T1000 (cell line): ENCODE measurements around the gene TBC1D1.

Source experiments
- DNase-seq: peaks from one replicate; lab custom pipeline; 2025; ENCODE audit warnings: mixed read lengths; lab: John Stamatoyannopoulos, UW

The TBC1D1 gene

DNA sequence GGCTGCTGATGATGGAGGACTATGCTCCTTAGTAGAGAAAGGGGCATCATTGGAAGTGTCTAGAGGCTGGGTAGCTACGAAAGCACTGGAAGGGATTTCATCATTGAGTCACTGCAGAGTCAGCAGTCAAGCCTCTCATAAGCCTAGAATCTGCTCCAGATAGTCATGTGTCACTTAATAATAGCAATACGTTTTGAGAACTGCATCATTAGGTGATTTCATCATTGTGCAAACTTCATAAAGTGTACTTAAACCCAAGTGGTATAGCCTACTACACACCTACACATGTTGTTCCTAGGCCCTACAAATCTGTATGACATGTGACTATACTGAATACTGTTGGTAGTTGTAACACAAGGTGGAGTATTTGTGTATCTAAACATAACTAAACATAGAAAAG, 234.9 kb downstream of the TBC1D1 start:
- DNase-seq = no peak

DNA sequence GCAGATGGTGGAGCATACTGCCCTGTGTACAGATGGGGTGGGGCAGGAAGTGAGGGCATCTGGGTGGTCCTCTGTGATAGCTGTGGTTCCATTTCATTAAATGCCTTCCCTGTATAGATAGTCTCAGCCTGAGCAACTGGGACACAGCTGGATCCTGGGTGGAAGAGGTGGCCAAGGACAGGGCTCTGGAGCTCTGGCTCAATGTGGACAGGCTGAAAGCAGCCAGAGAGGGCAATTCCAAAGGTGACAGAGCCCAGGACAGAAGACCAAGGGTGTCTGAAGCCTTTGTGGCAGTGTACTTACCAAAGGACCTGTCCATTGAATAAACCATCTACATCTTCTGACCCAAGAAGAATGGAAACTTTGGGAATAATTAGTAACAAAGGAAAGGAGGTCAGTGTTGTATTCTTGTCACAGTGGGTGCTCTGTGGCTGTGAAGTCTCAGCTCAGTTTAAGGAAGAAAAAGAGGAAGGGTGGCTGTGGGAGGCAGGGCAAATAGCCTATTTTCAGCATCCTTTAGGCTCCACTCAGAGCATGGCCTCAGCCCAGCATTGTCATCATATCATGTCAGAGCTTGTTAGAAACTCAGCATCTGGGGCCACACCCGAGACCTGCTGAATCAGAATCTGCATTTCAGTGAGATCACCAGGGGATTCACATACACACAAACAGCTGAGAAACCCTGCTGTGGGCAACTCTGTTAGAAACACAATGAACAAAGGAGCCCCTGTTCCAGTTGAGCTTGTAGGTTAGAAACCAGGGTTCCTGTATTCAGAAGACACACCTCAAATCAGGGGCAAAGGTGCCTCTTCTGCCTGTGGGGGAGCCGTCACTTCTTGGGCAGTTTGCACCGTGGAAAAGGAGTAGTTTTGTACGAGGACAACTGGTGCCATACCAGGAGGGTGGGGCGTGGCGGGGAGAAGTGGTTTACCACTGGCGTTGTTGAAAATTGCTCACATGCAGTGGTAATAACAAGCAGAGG, 237.9 kb downstream of the TBC1D1 start:
- DNase-seq = no peak

DNA sequence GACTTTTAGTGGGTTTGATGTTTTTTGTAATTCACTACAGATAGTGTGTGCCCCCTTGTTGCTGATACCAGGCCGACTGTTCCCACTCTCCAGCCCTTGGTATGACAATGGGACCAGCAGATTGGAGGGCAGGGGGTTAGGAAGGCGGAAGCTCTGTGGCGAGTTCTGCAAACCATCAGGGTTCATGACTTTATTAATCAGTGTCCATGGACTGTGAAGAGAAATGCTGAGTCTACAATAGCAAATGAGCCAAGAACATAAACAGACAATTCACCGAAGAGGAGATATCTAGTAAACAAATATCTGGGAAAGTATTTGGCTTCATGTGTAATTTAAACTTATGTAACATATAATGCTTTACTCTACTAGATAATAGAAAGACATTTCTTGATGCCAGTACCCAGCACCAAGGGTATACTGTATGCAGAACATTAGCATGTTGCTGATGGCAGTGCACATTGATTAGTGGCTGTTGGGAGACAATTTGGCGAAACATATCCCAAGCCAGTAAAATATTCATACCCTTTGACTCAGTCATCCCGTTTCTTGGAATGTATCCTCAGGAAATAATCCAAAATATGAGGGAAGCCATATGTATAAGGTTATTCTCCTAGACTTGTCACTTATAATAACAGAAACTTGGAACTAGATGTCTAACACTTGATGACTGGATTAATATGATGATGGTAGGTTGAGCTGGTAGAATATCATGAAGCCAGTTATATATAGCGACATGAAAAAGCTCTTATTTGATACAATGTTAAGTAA, 238.8 kb downstream of the TBC1D1 start:
- no peak for DNase-seq

DNA sequence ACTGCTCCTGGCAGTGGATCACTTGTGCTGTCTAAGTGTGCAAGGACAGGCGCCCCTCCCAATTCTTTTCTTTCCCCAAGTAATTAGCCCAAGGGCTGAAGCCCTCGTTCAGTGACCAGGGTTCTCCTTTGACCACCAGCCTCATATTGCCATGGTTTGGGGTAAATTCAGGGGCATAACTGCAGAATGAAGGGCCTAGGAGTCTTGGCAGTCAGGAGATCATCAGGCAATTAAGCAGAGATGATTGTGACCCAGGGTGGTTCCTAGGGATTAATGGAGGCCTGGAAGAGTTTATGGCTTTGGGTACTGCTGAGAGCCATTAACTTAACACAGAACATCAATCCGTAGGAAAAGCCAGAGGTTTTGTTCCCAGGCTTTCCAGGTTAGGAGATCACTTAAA, 240.0 kb downstream of the TBC1D1 start:
- no peak for DNase-seq

DNA sequence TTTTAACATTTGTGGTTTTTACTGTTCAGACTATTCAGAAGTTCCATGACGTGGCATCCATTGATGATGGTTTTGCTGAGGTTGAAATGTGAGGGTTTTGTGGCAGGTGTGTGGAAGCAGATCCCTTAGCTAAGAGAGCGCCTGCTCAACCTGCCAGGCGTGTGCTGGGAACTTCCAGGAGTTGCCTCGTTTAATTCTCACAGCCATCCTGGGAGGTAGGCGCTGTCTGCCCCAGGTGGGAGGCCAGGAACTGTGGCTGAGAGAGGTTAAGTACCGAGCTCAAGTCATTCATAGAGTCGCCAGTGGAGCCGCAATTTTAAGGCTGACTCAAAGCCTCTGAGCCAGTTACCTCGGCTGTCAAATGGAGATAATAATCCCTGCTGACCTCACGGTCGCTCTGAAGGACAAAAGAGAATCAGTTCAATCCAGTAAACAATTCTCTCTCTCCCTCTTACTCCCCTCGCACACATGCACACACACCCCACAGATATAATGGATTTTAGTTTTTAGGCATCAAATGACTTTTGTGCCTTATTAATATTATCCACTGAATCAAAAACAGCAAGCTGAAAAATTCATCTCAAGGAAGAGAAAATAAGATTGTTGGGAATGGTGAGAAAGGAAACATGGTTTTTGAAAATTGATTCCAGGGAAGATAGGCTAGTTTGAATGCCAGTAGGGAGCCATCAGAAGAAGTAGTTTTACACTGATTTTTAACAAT, 240.6 kb downstream of the TBC1D1 start:
- DNase-seq = no peak

DNA sequence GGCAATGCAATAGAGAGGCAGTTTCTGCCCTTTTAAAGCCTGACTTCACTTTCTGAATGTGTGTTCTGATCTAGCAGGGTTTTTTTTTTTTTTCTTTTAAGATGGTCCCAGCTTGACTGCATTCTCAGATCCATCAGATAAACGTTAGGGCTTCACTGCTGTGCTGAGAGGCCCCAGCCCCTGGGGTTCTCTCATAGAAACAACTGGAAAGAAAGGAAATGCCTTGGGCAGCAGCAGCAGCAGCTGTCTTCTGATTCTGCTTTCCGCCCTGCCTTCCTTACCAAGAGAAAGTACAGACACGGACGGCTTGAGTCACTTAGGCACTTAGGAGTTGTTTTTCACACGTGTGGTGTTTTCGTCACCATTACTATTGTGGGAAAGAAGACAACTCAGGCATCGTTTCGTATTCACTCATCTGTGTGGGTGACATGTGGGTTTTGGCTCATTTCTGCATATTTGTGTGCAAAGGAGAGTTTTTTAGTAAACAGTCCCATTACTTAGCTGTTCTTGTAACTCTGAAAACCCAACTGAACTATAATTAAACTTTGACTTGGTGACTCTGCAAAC, 241.3 kb downstream of the TBC1D1 start:
- no peak for DNase-seq

DNA sequence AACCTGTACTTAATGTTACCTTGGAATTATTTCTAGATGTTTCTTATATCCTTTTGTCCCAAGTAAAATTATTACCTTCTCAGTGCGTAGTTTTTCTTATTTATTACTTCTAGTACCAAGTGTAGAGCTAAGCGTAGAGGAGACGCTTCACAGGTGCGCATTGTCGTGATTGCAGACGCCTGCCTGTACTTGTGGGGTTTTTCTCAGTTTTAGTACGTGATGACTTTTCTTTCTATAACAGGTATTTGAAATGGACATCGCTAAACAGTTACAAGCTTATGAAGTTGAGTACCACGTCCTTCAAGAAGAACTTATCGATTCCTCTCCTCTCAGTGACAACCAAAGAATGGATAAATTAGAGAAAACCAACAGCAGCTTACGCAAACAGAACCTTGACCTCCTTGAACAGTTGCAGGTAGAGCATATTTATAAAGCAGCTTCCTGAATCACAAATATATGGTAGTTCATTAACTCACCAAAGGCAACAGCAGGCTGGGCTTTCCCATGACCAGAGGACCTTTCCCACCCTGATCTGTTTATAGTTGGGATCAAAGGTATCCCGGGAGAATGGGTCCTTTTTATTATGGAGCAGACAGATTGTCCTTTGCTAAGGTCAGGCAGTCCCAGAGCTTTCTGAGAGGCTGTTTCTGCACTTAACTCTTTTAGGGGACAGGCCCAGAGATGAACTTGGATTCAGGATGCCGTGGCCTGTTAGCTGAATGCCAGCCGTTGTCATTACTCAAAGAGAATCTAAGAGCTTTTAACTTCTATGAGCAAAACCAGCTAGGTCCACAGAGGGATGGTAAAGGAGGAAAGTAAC, 242.2 kb downstream of the TBC1D1 start:
- DNase-seq = no peak

DNA sequence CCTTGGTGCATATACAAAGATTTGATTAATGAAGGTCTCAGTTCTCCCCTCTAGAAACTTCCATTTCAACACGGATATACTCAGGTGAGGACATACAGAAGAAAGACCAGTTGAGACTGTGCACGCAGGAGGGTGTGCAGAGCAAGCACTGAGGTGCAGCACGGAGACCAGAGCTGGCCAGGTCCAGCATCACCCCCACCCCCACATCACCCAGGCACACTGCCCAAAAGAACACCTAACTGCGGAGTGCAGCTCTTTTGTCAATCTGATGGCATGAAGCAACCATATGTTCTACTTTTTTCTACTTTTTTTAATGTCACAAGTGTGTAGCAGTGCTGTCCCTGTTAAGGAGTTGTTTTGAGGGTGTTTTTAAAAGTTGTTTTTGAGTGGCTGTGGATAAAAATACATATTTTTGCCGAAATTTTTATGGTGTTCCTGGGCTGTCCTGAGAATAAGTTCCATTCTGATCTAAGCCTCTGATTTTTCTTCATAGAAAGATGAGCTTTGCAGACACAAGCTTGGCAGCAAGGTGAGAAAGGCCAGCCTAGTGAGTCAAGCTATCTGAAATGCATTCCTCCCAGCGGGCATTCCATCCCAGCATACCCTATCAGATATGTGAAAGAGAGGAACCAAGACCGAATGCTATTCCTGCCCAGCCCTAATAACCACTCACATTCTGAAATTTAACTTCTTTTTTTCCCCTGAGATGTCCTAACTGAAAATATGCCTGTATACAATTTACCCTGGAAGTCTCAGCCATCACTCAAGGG, 243.0 kb downstream of the TBC1D1 start:
- no peak for DNase-seq

DNA sequence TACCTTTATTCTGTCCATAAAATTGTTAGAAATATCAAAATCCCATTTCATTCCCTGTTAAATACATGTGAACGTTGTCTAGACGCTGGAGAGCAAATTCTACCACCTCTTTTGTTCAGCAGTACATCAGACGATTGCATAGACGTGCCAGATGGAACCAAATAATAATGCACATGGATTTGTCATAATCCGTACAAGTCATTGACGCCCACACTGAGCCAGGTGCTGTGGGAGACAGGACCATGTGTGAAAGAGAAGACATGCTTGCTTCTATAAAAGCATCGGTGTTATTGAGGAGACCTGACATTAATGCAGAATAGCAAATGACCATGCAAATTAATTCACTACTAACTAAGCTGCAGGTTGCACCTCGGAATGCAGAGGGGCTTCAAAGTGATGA, 244.3 kb downstream of the TBC1D1 start:
- DNase-seq = no peak

DNA sequence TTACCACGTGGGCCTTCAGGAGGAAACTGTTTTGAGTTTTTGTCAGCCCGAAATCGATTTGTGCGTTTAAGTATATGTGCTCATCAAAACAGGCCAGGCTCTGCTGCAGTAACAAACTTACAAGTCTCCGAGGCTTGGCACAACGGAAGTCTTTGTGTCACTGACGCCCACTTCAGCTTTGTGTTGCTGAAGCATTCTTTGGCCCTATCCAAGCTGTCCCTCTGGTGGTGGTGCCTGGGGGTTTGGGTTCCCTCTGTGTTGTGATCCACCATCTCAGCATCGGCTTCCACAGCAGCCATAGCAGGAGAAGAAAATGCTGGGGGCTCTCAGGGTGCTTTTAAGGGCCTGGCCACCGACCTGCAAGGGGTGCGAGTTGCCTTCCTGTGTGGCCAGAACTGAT, 245.7 kb downstream of the TBC1D1 start:
- no peak for DNase-seq

DNA sequence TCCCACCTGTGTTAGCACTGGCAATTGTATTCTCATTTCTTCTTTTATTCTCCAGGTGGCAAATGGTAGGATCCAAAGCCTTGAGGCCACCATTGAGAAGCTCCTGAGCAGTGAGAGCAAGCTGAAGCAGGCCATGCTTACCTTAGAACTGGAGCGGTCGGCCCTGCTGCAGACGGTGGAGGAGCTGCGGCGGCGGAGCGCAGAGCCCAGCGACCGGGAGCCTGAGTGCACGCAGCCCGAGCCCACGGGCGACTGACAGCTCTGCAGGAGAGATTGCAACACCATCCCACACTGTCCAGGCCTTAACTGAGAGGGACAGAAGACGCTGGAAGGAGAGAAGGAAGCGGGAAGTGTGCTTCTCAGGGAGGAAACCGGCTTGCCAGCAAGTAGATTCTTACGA, 246.2 kb downstream of the TBC1D1 start:
- no peak for DNase-seq

DNA sequence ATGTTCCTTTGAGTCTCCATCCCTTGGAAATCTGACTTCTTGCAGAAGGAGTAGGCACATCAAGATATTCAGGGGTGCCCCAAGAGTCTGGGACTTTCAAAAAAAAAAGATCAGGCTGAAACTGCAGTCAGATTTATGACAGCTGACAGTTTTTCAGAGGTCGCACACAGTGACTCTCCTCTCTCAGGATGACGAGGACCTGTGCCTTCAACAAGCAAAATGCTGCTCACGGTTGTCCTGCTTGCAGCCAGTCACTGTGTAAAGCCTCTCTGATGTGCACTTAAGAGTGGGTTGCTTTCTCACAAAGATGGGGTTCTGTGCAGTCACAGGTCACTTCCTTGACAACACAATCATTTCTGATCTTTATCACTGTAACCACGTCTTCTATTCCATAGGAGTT, 247.5 kb downstream of the TBC1D1 start:
- DNase-seq = no peak

DNA sequence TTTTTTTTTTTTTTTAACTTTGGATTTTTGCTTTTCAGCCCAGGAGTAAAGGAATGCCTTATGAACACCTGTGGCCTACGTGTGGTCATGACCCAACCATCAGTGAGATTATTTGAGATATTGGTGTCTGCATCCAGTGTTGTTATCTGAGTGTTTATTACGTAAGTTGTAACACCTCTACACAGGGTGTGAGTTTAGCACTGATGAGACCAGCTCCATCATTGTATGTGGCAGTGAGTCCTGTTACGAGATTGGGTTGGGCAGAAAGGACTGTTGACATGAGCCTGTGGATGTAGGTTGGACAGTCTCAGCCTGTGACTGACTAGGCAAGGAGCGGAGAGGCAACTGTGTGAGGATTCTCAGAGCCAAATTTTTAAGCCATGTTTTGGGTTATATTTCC, 248.3 kb downstream of the TBC1D1 start:
- DNase-seq = no peak

DNA sequence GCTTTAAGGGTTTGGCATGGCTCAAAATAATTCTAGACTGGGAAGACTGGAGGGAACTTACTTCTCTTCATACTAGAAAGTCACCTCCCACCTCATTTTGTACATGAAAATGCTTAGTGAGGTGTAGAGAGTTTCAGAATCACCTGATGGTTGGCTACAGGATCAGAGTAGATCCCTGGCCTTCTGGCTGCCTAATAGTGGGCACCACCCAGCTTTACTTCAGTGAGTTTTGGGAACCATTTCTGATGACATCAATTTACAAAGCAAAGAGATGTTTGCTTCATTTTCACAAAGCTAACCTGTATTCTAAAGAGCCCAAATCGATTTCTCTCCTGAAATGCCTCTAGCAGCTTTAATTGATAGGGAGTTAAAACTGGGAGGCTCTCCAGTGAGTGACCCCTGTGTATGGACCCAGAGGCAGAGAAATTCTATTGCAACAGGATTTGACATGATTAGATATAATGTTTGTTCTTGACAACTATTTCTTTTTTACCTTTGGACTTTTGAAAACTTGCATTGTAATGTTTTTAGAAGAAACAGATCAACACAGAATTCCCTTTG, 249.8 kb downstream of the TBC1D1 start:
- DNase-seq = no peak

DNA sequence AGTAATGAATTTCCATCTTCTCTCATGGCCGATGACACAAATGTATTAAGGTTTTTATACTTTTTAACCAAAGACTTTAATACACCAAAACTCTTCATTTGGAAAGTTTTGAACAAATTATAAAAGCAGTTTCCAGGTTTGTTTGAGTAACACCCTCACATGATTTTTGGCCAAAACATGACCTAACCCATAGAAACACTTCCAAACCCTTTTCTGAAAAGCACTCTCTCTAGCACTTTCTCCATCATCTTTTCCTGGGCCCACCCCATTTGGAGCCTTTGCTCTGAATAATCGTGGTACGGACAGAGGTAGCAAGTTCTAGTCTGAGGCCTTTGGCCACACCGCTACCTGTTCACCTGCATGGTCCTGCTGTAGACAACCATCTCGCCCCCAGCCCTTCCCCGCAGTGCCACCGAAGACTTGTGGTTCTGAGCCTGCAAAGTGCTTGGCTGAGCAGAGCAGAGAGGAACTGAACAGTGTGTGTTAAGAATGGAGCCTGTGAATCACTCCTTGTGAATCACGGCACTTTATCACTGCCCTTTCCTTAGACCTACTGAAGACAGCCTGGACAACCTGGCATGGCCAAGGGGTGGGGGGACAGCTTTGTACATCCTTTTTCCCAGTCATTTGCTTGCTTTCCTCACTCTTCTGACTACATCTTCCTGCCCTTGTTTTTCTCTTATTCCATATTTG, 251.1 kb downstream of the TBC1D1 start:
- DNase-seq = no peak

DNA sequence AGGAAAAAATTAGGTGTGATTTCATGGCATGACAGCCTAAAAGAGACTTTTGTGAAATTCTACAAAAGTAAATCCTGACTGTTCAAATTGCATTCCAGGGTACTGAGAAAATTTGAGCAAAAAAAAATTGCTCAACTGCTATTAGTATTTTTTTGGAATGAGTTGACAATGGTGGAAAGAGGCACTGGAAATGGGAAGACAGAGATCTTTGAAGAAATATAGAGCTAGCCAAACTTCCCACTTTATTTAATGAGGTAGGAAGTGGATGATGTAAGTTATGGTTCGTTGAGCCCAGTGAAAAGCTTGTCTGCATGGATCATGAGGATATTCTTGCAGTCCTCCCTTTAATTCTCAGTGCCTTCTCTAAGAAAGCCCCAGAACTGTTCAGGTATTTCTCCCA, 253.1 kb downstream of the TBC1D1 start:
- DNase-seq = no peak

DNA sequence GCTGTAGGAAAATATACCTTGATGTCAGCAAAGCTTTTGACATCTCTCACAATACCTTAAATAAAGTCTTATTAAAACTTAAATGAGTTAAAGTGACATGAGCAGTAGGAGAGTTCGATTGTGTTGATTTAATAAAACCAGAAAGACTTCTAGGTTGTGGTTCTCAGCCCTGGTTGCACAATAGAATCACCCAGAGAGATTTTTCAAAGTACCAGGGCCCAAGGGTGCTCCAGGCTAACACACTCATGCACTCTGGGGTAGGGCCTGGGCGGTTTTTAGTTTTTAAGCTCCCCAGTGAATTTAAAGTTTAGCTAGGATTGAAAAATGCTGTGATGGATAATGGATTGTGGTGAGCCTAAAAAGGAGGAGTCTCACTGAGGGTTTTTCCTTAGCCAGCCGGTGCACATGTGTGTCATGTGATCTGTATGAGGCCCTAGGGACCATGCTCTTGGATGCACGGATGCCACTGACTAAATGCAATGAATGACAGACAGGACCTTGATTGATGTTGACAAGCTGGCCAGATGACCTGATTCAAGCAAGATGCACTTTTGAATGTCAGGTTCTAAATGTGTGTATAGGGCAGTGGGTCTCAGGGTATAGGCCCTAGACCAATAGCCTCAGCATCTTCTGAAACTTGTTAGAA, 254.3 kb downstream of the TBC1D1 start:
- no peak for DNase-seq

DNA sequence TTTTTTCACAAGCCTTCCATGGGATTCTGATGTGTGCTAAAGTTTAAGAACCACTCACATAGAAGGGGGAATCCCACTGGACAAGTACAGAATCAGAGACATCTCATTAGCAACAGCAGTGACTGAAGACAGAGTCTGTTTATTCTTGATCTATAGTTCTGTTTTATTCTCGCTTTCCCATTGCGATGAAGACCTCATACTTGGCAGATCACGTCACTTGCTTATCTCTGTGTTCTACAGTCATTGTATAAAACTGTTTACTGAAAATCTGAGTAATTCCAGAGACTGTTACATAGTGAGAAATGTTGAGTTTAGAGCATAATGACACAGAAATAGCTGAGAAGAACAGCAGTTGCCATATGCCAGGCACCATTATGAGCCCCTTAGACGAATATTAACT, 254.9 kb downstream of the TBC1D1 start:
- no peak for DNase-seq

DNA sequence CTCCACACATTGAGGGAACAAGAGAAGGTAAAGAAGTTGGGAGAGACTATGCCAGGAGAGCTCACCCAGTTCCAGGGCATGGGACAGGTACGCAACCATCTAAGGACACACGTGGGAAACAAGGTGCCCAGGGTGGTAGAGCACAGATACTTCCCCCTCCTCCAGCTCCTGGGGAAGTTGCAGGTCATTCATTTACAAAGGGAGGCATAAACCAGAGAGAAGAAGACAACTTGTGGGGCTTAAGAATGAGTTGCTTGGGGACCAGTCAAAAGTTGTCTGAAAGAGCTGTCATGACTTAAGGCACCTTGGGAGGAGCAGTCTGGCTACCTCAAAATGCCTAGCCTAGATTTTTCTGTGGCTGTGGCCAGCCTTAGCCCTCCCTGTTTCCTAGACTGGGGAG, 255.5 kb downstream of the TBC1D1 start:
- DNase-seq = no peak
